Measurements from ENCODE around the gene TMEM222.

- no peak for TF ChIP-seq EZH2phosphoT487 (IDR thresholded peaks at IDR 0.05; ENCODE audit: insufficient read depth, low read depth)
- no peak for TF ChIP-seq EZH2 (IDR thresholded peaks at IDR 0.05; ENCODE audit: insufficient read depth, poor library complexity, severe bottlenecking)
Observed at GRCh38 chr1:27377760-27378495, 56.0 kb downstream of the TMEM222 start.
